HCT116 (cell line): ENCODE data around the gene PIK3CB. TPM values are rescaled to one million over a fixed set of nuclear protein-coding genes. Genes with fewer than 3 reads are reported as not detected.

Experiments
- ATAC-seq: fragments of 200-7000 bp; cut with Tn5 transposase; 2 replicates; pipeline ENCODE4 v1.9.1; 2020; ENCODE audit warnings: mild to moderate bottlenecking, moderate library complexity
- BruUV-seq: library from RNA; stranded (reverse); fragments of 400-500 nt; replicated peaks from 2 replicates; lab custom pipeline; 2021; lab: Mats Ljungman, UMichigan
- CTCF ChIA-PET: fragments of 300-600 bp; sonication (Branson Sonifier 250); formaldehyde crosslinking; loops from one replicate; lab custom pipeline; 2021; ENCODE audit warnings: antibody characterized with exemption; lab: Charles Lee
- POLR2A ChIA-PET: fragments of 300-600, 350-600 bp; sonication (Branson Sonifier 250); formaldehyde crosslinking; loops from one replicate; lab custom pipeline; 2021; ENCODE audit warnings: antibody characterized with exemption; lab: Charles Lee
- RAD21 ChIA-PET, 2 experiments: fragments of 300-600 bp; sonication (Branson Sonifier 250); formaldehyde crosslinking; loops; one replicate each; lab custom pipeline; 2023; ENCODE audit warnings: low total read pairs in 2 of 2; ENCODE audit not compliant: uncharacterized antibody in 2 of 2, unreplicated experiment in 2 of 2, low non-redundant PET in 1 of 2; lab: Charles Lee
- DNase-seq: peaks from one replicate; pipeline ENCODE4 v3.0.0-alpha.2; 2010; ENCODE audit warnings: low read depth, low spot score
- H2AFZ ChIP-seq: fragments of 200-600 bp; shearing (Covaris generic), sonication (generic); 2 replicates; pipeline ENCODE4 v1.6.1; 2017; ENCODE audit warnings: low read depth, mixed run types, mixed read lengths, antibody characterized with exemption, low read length; ENCODE audit not compliant: poor library complexity, severe bottlenecking
- H3K27ac ChIP-seq: 2 replicates; pipeline ENCODE4 v1.5.1; 2012; ENCODE audit warnings: low read depth, low read length
- H3K27me3 ChIP-seq: fragments of 200-600 bp; sonication (generic); 2 replicates; pipeline ENCODE4 v1.6.1; 2016; ENCODE audit warnings: mixed run types, low read length, mixed read lengths; ENCODE audit not compliant: insufficient read depth
- H3K36me3 ChIP-seq, 2 experiments: fragments of 200-500 bp in 1 of 2; fragments of 200-600 bp in 1 of 2; sonication (Bioruptor generic) in 1 of 2; sonication (generic) in 1 of 2; 2 replicates each; pipeline versions ENCODE4 v1.5.1 to v1.6.1; 2014 to 2016; ENCODE audit warnings: low read length in 2 of 2, inconsistent platforms in 1 of 2, mixed read lengths in 1 of 2, mixed run types in 1 of 2; ENCODE audit not compliant: insufficient read depth in 2 of 2, control insufficient read depth in 1 of 2
- H3K4me1 ChIP-seq, 2 experiments: fragments of 200-600 bp in 1 of 2; sonication (generic) in 1 of 2; 2 replicates each; pipeline versions ENCODE4 v1.5.1 to v1.6.1; 2012 to 2017; ENCODE audit warnings: low read length in 2 of 2, inconsistent platforms in 1 of 2, mild to moderate bottlenecking in 1 of 2, mixed read lengths in 1 of 2, mixed run types in 1 of 2, moderate library complexity in 1 of 2; ENCODE audit not compliant: insufficient read depth in 2 of 2, control insufficient read depth in 1 of 2
- H3K4me2 ChIP-seq: fragments of 200-600 bp; sonication (generic); 2 replicates; pipeline ENCODE4 v1.6.1; 2017; ENCODE audit warnings: mixed run types, low read length, mixed read lengths
- H3K4me3 ChIP-seq, 2 experiments: fragments of 200-600 bp in 1 of 2; sonication (generic) in 1 of 2; replicated peaks in 1 of 2; 2 replicates each; pipeline ENCODE4 v1.5.1; 2011 to 2016; ENCODE audit warnings: low read length in 2 of 2, control low read depth in 1 of 2, low read depth in 1 of 2, mild to moderate bottlenecking in 1 of 2, mixed read lengths in 1 of 2, mixed run types in 1 of 2
- H3K79me2 ChIP-seq: fragments of 200-600 bp; sonication (generic); 2 replicates; pipeline ENCODE4 v1.6.1; 2017; ENCODE audit warnings: mild to moderate bottlenecking, mixed run types, low read length, moderate library complexity, mixed read lengths; ENCODE audit not compliant: insufficient read depth
- H3K9ac ChIP-seq: fragments of 200-600 bp; sonication (generic); 2 replicates; pipeline ENCODE4 v1.6.1; 2016; ENCODE audit warnings: low read length, mixed read lengths
- H3K9me2 ChIP-seq: fragments of 200-600 bp; sonication (generic), shearing (Covaris generic); 2 replicates; pipeline ENCODE4 v1.6.1; 2017; ENCODE audit warnings: mixed run types, mild to moderate bottlenecking, moderate library complexity; ENCODE audit not compliant: insufficient read depth
- H3K9me3 ChIP-seq, 2 experiments: fragments of 200-500 bp in 1 of 2; fragments of 200-600 bp in 1 of 2; sonication (Bioruptor generic) in 1 of 2; sonication (generic) in 1 of 2; 2 replicates each; pipeline ENCODE4 v1.6.1; 2014 to 2017; ENCODE audit warnings: low read length in 2 of 2, mixed read lengths in 2 of 2, inconsistent platforms in 1 of 2, low read depth in 1 of 2, mild to moderate bottlenecking in 1 of 2, mixed run types in 1 of 2, moderate library complexity in 1 of 2; ENCODE audit not compliant: control insufficient read depth in 1 of 2, insufficient read depth in 1 of 2
- H4K20me1 ChIP-seq: fragments of 200-600 bp; sonication (generic), shearing (Covaris generic); 2 replicates; pipeline ENCODE4 v1.6.1; 2017; ENCODE audit warnings: mixed run types, mild to moderate bottlenecking, moderate library complexity; ENCODE audit not compliant: insufficient read depth
- CBX3 ChIP-seq: IDR thresholded peaks from 2 replicates; pipeline ENCODE4 v1.6.1; 2012; ENCODE audit warnings: low read depth
- EZH2phosphoT487 ChIP-seq: fragments of 200-600 bp; IDR thresholded peaks from 2 replicates; pipeline ENCODE4 v1.6.1; 2018; ENCODE audit warnings: antibody characterized with exemption, borderline replicate concordance
- FOSL1 ChIP-seq: IDR thresholded peaks from 2 replicates; pipeline ENCODE4 v1.6.1; 2012; ENCODE audit warnings: low read depth
- POLR2AphosphoS5 ChIP-seq: IDR thresholded peaks from 2 replicates; pipeline ENCODE4 v1.6.1; 2011; ENCODE audit warnings: mild to moderate bottlenecking, low read depth, low read length, moderate library complexity
- RAD21 ChIP-seq: IDR thresholded peaks from 2 replicates; pipeline ENCODE4 v1.6.1; 2012; ENCODE audit warnings: low read depth, mild to moderate bottlenecking
- SIN3A ChIP-seq: IDR thresholded peaks from 2 replicates; pipeline ENCODE4 v1.6.1; 2012; ENCODE audit warnings: low read depth
- SP1 ChIP-seq: IDR thresholded peaks from 2 replicates; pipeline ENCODE4 v1.6.1; 2012; ENCODE audit warnings: low read depth
- YY1 ChIP-seq: IDR thresholded peaks from 2 replicates; pipeline ENCODE4 v1.6.1; 2011; ENCODE audit warnings: low read length, low read depth, moderate library complexity, mild to moderate bottlenecking; ENCODE audit not compliant: insufficient replicate concordance; ENCODE audit errors: extremely low read depth
- ZNF274 ChIP-seq: fragments of 200-500 bp; sonication (Bioruptor generic); IDR thresholded peaks from 2 replicates; pipeline ENCODE4 v1.6.1; 2014; ENCODE audit warnings: mild to moderate bottlenecking, low read depth, low read length, inconsistent platforms
- intact Hi-C: fragments of 100-400 bp; cut with micrococcal nuclease; formaldehyde crosslinking; loops from 2 replicates; pipeline ENCODE4 v1.10.0; 2022
- total RNA-seq: library from RNA; stranded (reverse); gene quantifications from one replicate; pipeline ENCODE4 v1.2.1, GENCODE V29; 2021; ENCODE audit not compliant: unreplicated experiment
- TF ChIP-seq, protein P1 (sequence below): IDR thresholded peaks from 2 replicates; pipeline ENCODE4 v1.6.1; 2012; ENCODE audit warnings: low read depth
- TF ChIP-seq, protein P2 (sequence below): IDR thresholded peaks from 2 replicates; pipeline ENCODE4 v1.6.1; 2012

Gene PIK3CB
- total RNA-seq, 1 experiment from 2014 or later = 44.3 TPM

DNA sequence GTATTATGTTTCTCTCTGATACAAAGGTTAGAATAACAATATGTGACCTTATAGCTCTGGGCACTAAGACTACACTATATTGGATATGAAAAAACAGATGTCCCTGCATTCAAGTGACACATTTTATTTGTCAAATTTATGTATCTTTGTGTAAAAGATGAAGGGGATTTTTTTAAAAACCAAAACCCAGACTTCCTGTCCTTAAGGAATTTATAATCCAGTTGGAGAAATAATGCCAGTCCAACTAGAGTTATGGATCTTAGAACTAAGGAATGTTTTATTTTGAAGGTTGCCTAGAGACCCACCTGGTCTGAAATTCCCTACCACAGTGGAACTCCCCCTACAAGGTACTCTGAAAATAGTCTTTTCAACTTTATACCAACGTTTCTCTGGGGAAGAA, 33.3 kb upstream of the PIK3CB start:
- DNase-seq = no peak
- no peak overlapping the region for H3K27ac ChIP-seq
- intact Hi-C loops = no loop called here
- POLR2A ChIA-PET = no interaction called here
- no peaks in the 10 kb centered on the region for H3K36me3 ChIP-seq
- H3K4me1 ChIP-seq = peaks cover 11 to 17% of the 10 kb centered on the region in 2 experiments
- no peaks in the 10 kb centered on the region for H4K20me1 ChIP-seq
- CTCF ChIA-PET = no interaction called here
- H3K27me3 ChIP-seq = no peaks in the 10 kb centered on the region
- H3K4me3 ChIP-seq = no peak overlapping the region
- no peak overlapping the region for H3K4me2 ChIP-seq
- H3K79me2 ChIP-seq = no peaks in the 10 kb centered on the region
- H3K9ac ChIP-seq = no peak overlapping the region
- BruUV-seq = no TSS peak
- H2AFZ ChIP-seq = no peak overlapping the region
- no peaks in the 10 kb centered on the region for H3K9me3 ChIP-seq
- no peak for ATAC-seq
- TF ChIP-seq YY1 (no peak), FOSL1 (no peak), CBX3 (no peak), ZNF274 (no peak), RAD21 (no peak), POLR2AphosphoS5 (no peak), SP1 (no peak), EZH2phosphoT487 (no peak), SIN3A (no peak)
- TF ChIP-seq, protein P1, sequence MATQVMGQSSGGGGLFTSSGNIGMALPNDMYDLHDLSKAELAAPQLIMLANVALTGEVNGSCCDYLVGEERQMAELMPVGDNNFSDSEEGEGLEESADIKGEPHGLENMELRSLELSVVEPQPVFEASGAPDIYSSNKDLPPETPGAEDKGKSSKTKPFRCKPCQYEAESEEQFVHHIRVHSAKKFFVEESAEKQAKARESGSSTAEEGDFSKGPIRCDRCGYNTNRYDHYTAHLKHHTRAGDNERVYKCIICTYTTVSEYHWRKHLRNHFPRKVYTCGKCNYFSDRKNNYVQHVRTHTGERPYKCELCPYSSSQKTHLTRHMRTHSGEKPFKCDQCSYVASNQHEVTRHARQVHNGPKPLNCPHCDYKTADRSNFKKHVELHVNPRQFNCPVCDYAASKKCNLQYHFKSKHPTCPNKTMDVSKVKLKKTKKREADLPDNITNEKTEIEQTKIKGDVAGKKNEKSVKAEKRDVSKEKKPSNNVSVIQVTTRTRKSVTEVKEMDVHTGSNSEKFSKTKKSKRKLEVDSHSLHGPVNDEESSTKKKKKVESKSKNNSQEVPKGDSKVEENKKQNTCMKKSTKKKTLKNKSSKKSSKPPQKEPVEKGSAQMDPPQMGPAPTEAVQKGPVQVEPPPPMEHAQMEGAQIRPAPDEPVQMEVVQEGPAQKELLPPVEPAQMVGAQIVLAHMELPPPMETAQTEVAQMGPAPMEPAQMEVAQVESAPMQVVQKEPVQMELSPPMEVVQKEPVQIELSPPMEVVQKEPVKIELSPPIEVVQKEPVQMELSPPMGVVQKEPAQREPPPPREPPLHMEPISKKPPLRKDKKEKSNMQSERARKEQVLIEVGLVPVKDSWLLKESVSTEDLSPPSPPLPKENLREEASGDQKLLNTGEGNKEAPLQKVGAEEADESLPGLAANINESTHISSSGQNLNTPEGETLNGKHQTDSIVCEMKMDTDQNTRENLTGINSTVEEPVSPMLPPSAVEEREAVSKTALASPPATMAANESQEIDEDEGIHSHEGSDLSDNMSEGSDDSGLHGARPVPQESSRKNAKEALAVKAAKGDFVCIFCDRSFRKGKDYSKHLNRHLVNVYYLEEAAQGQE = no peak
- TF ChIP-seq, protein P2, sequence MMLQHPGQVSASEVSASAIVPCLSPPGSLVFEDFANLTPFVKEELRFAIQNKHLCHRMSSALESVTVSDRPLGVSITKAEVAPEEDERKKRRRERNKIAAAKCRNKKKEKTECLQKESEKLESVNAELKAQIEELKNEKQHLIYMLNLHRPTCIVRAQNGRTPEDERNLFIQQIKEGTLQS = no peak
- RAD21 ChIA-PET = no interaction called here
- no peaks in the 10 kb centered on the region for H3K9me2 ChIP-seq
